Smooth muscle cell (in vitro differentiated cells): ENCODE results near the gene HSPA14. TPM values are rescaled to one million over a fixed set of nuclear protein-coding genes. Genes with fewer than 3 reads are reported as not detected.
A peak's percentile ranks its signal among the peaks of the same experiment; 100 is the strongest.

Experiments
- DNase-seq: peaks from one replicate; lab custom pipeline; 2025; ENCODE audit not compliant: unreplicated experiment; lab: John Stamatoyannopoulos, UW
- H2AFZ ChIP-seq: fragments of 200-600 bp; sonication (generic); 2 replicates; pipeline ENCODE4 v1.6.0; 2016; ENCODE audit warnings: antibody characterized with exemption, low read depth, mild to moderate bottlenecking
- H3F3A ChIP-seq: fragments of 200-600 bp; sonication (generic); 2 replicates; pipeline ENCODE4 v1.6.0; 2017; ENCODE audit warnings: antibody characterized with exemption, low read depth
- H3K27ac ChIP-seq: fragments of 200-600 bp; sonication (generic); 2 replicates; pipeline ENCODE4 v1.5.1; 2016; ENCODE audit warnings: low read depth, mild to moderate bottlenecking
- H3K27me3 ChIP-seq: fragments of 200-600 bp; sonication (generic); 2 replicates; pipeline ENCODE4 v1.6.1; 2016; ENCODE audit warnings: low read depth, mild to moderate bottlenecking
- H3K36me3 ChIP-seq: fragments of 200-600 bp; sonication (generic); 2 replicates; pipeline ENCODE4 v1.5.1; 2016; ENCODE audit warnings: low read depth
- H3K4me1 ChIP-seq: fragments of 200-600 bp; sonication (generic); 2 replicates; pipeline ENCODE4 v1.5.1; 2016; ENCODE audit warnings: low read depth
- H3K4me2 ChIP-seq: fragments of 200-600 bp; sonication (generic); 2 replicates; pipeline ENCODE4 v1.6.0; 2016; ENCODE audit warnings: mild to moderate bottlenecking
- H3K4me3 ChIP-seq: fragments of 200-600 bp; sonication (generic); 2 replicates; pipeline ENCODE4 v1.5.1; 2016; ENCODE audit warnings: mild to moderate bottlenecking
- H3K79me2 ChIP-seq: fragments of 200-600 bp; sonication (generic); 2 replicates; pipeline ENCODE4 v1.6.0; 2016; ENCODE audit warnings: low read depth, mild to moderate bottlenecking
- H3K9ac ChIP-seq: fragments of 200-600 bp; sonication (generic); 2 replicates; pipeline ENCODE4 v1.6.0; 2016; ENCODE audit warnings: low read depth
- H3K9me3 ChIP-seq: fragments of 200-600 bp; sonication (generic); replicated peaks from 2 replicates; pipeline ENCODE4 v1.5.1; 2016; ENCODE audit warnings: low read depth
- H4K20me1 ChIP-seq: fragments of 200-600 bp; sonication (generic); 2 replicates; pipeline ENCODE4 v1.6.0; 2016; ENCODE audit warnings: low read depth
- CTCF ChIP-seq: fragments of 200-600 bp; sonication (generic); IDR thresholded peaks from 2 replicates; pipeline ENCODE4 v1.5.1; 2017; ENCODE audit warnings: borderline replicate concordance, mild to moderate bottlenecking, antibody characterized with exemption; ENCODE audit not compliant: insufficient read depth, poor library complexity, severe bottlenecking
- WGBS: methylation state at CpG from one replicate; pipeline ENCODE4 v1.1.7; 2016; ENCODE audit warnings: low lambda C conversion rate; 5-methylcytosine and 5-hydroxymethylcytosine counted together
- polyA plus RNA-seq: library from polyadenylated mRNA; unstranded; fragments of >200 nt; fragmentation: Nextera tagmentation; extraction: Ambion mirVana; gene quantifications from 2 replicates; pipeline ENCODE4 v1.2.1, GENCODE V29; 2016
- total RNA-seq: library from RNA; depleted of rRNA; stranded (reverse); fragments of >200 nt; gene quantifications from 2 replicates; pipeline ENCODE4 v1.2.3, GENCODE V29; 2014

Gene HSPA14
- total RNA-seq = 15.6 and 18.6 TPM in 2 replicates
- polyA plus RNA-seq = 9.9 and 10.9 TPM in 2 replicates

DNA sequence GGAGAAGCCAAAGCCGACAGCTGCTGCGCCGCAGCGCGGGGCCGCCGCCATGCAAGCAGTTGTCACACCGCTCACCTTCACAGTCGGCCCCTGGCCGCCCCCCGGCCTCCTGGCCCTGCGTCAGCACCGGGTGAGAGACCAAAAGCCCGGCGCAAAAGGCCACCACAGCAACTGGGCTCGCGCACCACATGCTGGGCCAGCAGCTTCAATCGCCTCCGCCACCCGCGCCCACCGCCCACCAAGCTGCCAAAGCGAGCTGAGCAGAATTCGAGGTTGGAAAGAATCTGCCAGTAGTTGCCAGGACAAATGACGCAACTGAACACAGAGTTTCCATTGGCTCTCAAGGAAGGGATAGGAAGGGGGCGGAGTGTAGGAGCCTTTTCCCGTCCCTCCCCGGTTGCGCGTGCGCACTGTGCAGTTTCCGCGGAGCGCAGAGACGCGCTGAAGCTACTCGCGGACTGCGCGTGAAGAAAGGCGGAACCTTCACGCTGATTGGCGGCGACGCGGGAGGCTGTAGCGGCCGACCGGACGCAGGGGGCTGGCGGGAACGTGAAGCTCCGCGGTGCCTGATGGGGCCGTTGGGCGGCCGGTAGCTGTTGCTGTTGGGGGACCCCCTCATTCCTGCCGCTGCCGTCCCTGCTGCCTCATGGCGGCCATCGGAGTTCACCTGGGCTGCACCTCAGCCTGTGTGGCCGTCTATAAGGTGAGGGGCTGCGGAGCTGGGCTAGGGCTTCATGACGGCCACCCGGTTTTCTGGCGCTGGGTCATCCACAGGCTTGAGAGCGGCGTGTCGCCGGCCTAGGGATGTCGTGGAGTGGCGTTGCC is at the start of gene HSPA14, which contains the start of the genes CDNF and MSANTD7:
TSS of gene HSPA14 (plus strand) at position 550 of the 825 bp plus-strand sequence. CDS start at position 647, 97 bp downstream.
TSS of gene CDNF (minus strand) at position 281 of the 825 bp plus-strand sequence. CDS start at position 190, 91 bp downstream.
TSS of gene MSANTD7 (plus strand) at position 550 of the 825 bp plus-strand sequence. CDS start 3,979 bp downstream, outside the sequence.
- H3K79me2 ChIP-seq = peaks cover 32% of the 10 kb centered on the region
- TF ChIP-seq CTCF = no peak
- H2AFZ ChIP-seq = peak within 1 kb of the TSS; percentile 94
- peak within 1 kb of the TSS; percentile 92 for H3K4me3 ChIP-seq
- peaks cover 5% of the 10 kb centered on the region for H3K36me3 ChIP-seq
- peak within 1 kb of the TSS; percentile 89 for H3K27ac ChIP-seq
- peak within 1 kb of the TSS; percentile 98 for H3K4me2 ChIP-seq
- no peaks in the 10 kb centered on the region for H3K27me3 ChIP-seq
- H4K20me1 ChIP-seq = no peaks in the 10 kb centered on the region
- peaks cover 8% of the 10 kb centered on the region for H3F3A ChIP-seq
- peaks cover 13% of the 10 kb centered on the region for H3K4me1 ChIP-seq
- peak within 1 kb of the TSS; percentile 90 for H3K9ac ChIP-seq
- DNase-seq = peak; percentile 95
- no peaks in the 10 kb centered on the region for H3K9me3 ChIP-seq
- WGBS = under 1% methylated on average over 72 of the region's 72 CpGs

- no peak for DNase-seq
- Histone ChIP-seq H3K4me3 (no peak overlapping the region), H3K27me3 (peaks cover 25% of the 10 kb centered on the region), H3K4me2 (no peak overlapping the region), H3K27ac (no peak overlapping the region), H3K9me3 (no peaks in the 10 kb centered on the region), H3K4me1 (no peaks in the 10 kb centered on the region), H4K20me1 (no peaks in the 10 kb centered on the region), H3K9ac (no peak overlapping the region), H3K36me3 (no peaks in the 10 kb centered on the region), H3F3A (no peaks in the 10 kb centered on the region), H3K79me2 (no peaks in the 10 kb centered on the region), H2AFZ (no peak overlapping the region)
- WGBS = 85% methylated on average over 5 of the region's 5 CpGs
- TF ChIP-seq CTCF = no peak
Measured at GRCh38 chr10:14798636-14799035, 39.5 kb upstream of the HSPA14 start.

GRCh38 chr10:14800397-14800796 is 37.7 kb upstream of the HSPA14 start:
- whole genome bisulfite sequencing = 65% methylated on average over 1 of the region's 1 CpG
- Histone ChIP-seq H3K9me3 (no peaks in the 10 kb centered on the region), H3K4me3 (no peak overlapping the region), H3K4me1 (no peaks in the 10 kb centered on the region), H4K20me1 (no peaks in the 10 kb centered on the region), H3K36me3 (no peaks in the 10 kb centered on the region), H3K27ac (no peak overlapping the region), H3K79me2 (no peaks in the 10 kb centered on the region), H3K27me3 (peaks cover 25% of the 10 kb centered on the region), H3K4me2 (no peak overlapping the region), H3F3A (no peaks in the 10 kb centered on the region), H3K9ac (no peak overlapping the region), H2AFZ (no peak overlapping the region)
- no peak for TF ChIP-seq CTCF
- DNase-seq = no peak

DNA sequence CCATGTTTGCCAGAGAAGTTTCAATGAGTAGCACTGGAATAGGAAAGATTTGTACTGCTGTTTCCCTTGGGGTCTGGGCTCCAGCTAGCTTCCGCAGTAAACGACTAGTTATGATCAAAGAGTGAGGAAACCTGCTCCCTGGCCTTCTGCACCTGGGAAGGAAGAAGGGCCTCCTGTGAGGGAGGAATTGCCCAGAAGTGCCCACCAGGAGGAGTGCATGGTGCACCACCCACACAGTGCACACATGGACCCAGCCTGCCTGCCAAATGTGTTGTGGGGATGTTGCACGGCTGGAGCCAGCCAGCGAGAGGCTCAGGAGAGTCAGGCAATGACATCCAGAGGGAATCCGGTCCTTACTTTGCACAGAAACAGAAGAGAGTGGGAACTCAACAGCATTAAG is 36.4 kb upstream of the HSPA14 start:
- Histone ChIP-seq H3K27me3 (peaks cover 25% of the 10 kb centered on the region), H3K79me2 (no peaks in the 10 kb centered on the region), H4K20me1 (no peaks in the 10 kb centered on the region), H3K27ac (no peak overlapping the region), H3K9me3 (no peaks in the 10 kb centered on the region), H3K4me1 (no peaks in the 10 kb centered on the region), H3F3A (no peaks in the 10 kb centered on the region), H3K4me3 (no peak overlapping the region), H3K36me3 (no peaks in the 10 kb centered on the region), H3K4me2 (no peak overlapping the region), H3K9ac (no peak overlapping the region), H2AFZ (no peak overlapping the region)
- DNase-seq = no peak
- 87% methylated on average over 5 of the region's 5 CpGs for WGBS
- TF ChIP-seq CTCF = no peak
